ENCODE data around the gene RFC1.
"Not testable (repeated sequence)": the region's sequence is repeated elsewhere in the genome, so short reads cannot be mapped to it uniquely, and the experiment has no call there.

The RFC1 gene

DNA sequence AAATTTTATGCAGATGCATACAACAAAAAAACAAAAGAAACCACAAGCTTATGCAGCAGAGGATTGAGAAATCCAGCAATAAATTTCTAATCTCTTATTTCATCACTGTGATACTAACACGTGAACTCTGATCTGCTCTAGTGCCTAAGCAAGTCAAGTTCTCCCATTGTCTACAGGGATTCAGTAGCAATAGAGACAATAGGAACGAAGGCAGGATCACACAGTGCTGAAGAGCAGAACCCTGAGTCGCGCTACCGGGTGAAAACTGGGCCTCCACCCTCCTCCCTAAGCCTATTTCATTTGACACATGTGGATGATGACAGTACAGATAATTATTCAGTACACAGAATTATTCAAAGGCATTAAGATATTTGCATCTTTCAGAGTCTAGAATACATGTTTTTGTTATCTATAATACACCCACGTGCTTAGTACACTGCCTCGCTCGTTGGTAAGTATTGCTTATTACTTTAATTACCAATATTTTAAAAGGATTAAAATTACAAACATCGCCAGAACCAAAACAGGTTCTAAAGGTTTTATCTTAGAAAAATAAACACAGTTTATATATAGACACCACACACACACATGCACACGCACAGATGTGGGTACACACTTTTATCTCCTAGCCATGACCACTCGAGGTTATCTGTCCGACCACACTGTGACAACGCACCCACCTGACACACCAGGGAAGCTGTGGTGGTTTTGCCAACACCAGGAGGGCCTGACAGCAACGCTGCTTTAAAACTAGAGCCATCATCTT is 60.1 kb downstream of the RFC1 start:
- CTCF ChIA-PET = no interaction called here
- DNase-seq = no peak
- Mint-ChIP-seq H3K36me3 (peaks cover 58% of the 10 kb centered on the region), H3K9me3 (no peaks in the 10 kb centered on the region), H3K4me1 (peaks cover 11% of the 10 kb centered on the region), H3K27ac (no peak overlapping the region), H3K27me3 (no peaks in the 10 kb centered on the region), H3K4me3 (no peak overlapping the region)

DNA sequence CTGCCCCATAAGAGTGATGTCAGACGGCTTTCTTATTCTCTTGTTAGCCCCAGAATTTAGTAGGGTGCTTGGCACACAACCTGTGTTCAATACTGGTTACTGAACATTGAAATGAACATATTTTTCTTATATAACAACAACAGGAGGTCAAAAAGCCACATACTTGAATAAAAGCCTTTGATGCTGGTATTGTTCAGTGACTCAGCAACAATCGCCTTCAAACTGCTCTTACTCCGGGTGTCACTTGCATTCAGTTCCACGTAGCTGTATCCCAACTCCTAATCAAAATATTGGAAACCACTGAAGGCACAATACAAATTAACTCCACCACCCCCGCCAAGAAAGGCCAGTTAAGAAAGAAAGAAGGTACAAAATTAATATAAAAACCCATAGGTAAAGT is 61.5 kb downstream of the RFC1 start:
- no peak overlapping the region for H3K27ac Mint-ChIP-seq
- peaks cover 67% of the 10 kb centered on the region for H3K36me3 Mint-ChIP-seq
- no peaks in the 10 kb centered on the region for H3K27me3 Mint-ChIP-seq
- no peak overlapping the region for H3K4me3 Mint-ChIP-seq
- no peak for DNase-seq
- no peaks in the 10 kb centered on the region for H3K9me3 Mint-ChIP-seq
- peaks cover 11% of the 10 kb centered on the region for H3K4me1 Mint-ChIP-seq
- CTCF ChIA-PET = no interaction called here

- CTCF ChIA-PET = no interaction called here
- Mint-ChIP-seq H3K4me1 (peaks cover 11% of the 10 kb centered on the region), H3K36me3 (peaks cover 69% of the 10 kb centered on the region), H3K27me3 (no peaks in the 10 kb centered on the region), H3K4me3 (no peak overlapping the region), H3K9me3 (no peaks in the 10 kb centered on the region), H3K27ac (no peak overlapping the region)
- no peak for DNase-seq
Observed at GRCh38 chr4:39303871-39304270, 62.3 kb downstream of the RFC1 start.

DNA sequence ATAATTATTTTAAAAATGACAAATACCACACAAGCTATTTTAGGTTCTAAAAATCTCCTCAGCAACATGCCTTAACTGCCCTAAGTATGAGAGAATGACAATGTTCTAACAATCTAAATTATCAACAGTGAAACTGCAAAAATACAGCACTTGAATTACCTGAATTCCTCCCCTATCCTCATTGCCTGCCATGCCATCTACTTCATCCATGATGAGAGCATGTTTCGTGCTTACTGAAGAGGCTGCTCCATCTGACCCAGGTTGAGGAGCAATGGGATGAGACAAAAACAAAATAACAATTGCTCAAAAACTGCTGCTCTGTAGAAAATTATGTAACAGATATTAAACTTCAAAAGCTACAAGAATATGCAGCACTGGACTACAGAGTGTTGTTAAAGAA is 63.3 kb downstream of the RFC1 start:
- CTCF ChIA-PET = no interaction called here
- H3K27ac Mint-ChIP-seq = no peak overlapping the region
- no peaks in the 10 kb centered on the region for H3K9me3 Mint-ChIP-seq
- H3K27me3 Mint-ChIP-seq = no peaks in the 10 kb centered on the region
- DNase-seq = no peak
- no peak overlapping the region for H3K4me3 Mint-ChIP-seq
- peaks cover 66% of the 10 kb centered on the region for H3K36me3 Mint-ChIP-seq
- H3K4me1 Mint-ChIP-seq = peaks cover 8% of the 10 kb centered on the region

- CTCF ChIA-PET = no interaction called here
- Mint-ChIP-seq H3K27me3 (no peaks in the 10 kb centered on the region), H3K36me3 (peaks cover 69% of the 10 kb centered on the region), H3K9me3 (peaks cover 2% of the 10 kb centered on the region), H3K27ac (no peak overlapping the region), H3K4me1 (no peaks in the 10 kb centered on the region), H3K4me3 (no peak overlapping the region)
- no peak for DNase-seq
Observed at GRCh38 chr4:39295784-39296183, 70.4 kb downstream of the RFC1 start.

- H3K4me3 Mint-ChIP-seq, H3K9me3 Mint-ChIP-seq, H3K27me3 Mint-ChIP-seq, H3K27ac Mint-ChIP-seq, DNase-seq, CTCF ChIA-PET, H3K4me1 Mint-ChIP-seq: not testable (repeated sequence)
- peaks cover 62% of the 10 kb centered on the region for H3K36me3 Mint-ChIP-seq
Observed at GRCh38 chr4:39292433-39292832, 73.7 kb downstream of the RFC1 start.

DNA sequence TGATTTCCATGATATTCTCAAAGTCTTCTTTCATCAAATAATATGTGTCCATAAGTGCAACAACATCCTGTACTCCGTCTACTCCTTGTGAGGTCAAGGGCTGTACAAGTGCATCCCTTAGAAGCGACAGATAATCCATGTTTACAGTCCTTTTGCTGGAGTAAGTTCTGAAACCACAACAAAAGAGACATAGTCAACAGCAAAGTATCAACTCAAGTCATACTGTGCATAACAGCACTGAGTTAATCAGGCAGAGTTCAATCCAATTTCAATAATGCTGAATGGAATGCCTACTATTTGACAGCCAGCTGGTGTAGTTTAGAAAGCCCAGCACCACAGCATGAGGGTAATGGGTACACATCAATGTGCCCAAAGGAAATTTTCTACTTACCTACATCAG is 74.5 kb downstream of the RFC1 start:
- no peak for DNase-seq
- Mint-ChIP-seq H3K27me3 (no peaks in the 10 kb centered on the region), H3K9me3 (no peaks in the 10 kb centered on the region), H3K27ac (no peak overlapping the region), H3K4me1 (peaks cover 6% of the 10 kb centered on the region), H3K4me3 (no peak overlapping the region), H3K36me3 (peaks cover 67% of the 10 kb centered on the region)
- CTCF ChIA-PET = no interaction called here

DNA sequence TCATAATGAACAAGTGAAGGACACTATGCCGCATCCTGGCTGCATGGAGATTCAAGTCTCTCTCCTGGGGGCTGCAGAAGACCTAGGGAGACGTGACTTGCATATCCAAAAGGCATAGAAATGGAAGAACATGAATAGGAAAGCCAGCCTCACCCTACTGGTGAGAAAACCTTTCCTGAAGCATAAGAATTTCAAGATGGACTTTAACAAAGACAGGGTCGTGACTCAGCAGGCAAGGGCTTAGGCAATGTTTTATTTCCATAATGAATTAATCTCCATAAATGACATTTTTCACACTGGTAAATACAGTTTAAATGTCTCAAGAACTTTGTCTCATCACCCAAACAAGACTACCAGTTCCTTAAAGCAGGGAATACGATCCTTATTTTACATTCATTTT is 78.9 kb downstream of the RFC1 start:
- CTCF ChIA-PET = no interaction called here
- Mint-ChIP-seq H3K27me3 (no peaks in the 10 kb centered on the region), H3K9me3 (no peaks in the 10 kb centered on the region), H3K27ac (peak overlapping the region; percentile 20), H3K36me3 (peaks cover 69% of the 10 kb centered on the region), H3K4me1 (peaks cover 6% of the 10 kb centered on the region), H3K4me3 (no peak overlapping the region)
- no peak for DNase-seq

DNA sequence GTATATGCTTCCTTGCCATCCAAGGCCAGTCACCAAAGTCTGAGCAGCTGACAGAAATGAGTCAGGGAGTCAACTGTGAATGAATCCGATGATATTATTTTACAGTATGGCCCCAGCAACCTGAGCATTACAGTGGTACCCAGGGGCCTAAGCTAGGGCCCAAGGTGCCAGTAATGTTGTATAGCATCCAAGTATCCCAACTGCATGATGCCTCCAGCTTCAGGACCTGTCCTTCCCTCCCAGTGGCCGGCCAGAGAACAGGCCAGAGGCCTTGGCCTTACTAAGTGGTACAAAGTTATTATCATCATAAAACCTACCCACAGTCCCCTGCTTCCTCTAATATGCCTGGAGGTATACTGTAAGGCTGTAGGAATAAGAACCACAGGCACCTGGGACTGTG is 79.9 kb downstream of the RFC1 start:
- H3K4me3 Mint-ChIP-seq = no peak overlapping the region
- H3K4me1 Mint-ChIP-seq = peaks cover 6% of the 10 kb centered on the region
- H3K27me3 Mint-ChIP-seq = no peaks in the 10 kb centered on the region
- H3K9me3 Mint-ChIP-seq = no peaks in the 10 kb centered on the region
- CTCF ChIA-PET = no interaction called here
- no peak overlapping the region for H3K27ac Mint-ChIP-seq
- DNase-seq = no peak
- peaks cover 64% of the 10 kb centered on the region for H3K36me3 Mint-ChIP-seq

DNA sequence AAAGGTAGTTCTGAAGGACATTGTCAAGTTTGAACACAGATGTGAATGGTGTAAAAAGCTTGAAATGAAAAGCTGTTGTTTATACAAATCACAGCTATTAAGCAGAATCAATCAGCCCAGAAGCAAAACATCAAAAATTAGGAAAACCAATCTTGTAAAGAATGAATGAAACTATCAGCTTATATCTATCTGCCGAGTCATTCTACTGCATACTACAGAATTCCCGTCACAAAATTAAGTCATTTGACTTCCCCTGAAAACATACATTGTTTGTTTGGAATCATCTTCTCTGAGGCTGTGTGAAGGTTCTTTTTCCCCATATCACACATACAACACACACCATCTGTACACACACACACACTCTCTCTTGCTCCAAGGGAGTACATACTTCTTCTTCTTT is 80.3 kb downstream of the RFC1 start:
- no peak overlapping the region for H3K27ac Mint-ChIP-seq
- no peaks in the 10 kb centered on the region for H3K27me3 Mint-ChIP-seq
- CTCF ChIA-PET = no interaction called here
- H3K4me3 Mint-ChIP-seq = no peak overlapping the region
- H3K9me3 Mint-ChIP-seq = no peaks in the 10 kb centered on the region
- peaks cover 60% of the 10 kb centered on the region for H3K36me3 Mint-ChIP-seq
- peaks cover 6% of the 10 kb centered on the region for H3K4me1 Mint-ChIP-seq
- no peak for DNase-seq

GRCh38 chr4:39285111-39285795 is 80.9 kb downstream of the RFC1 start:
- Mint-ChIP-seq H3K27me3 (no peaks in the 10 kb centered on the region), H3K27ac (no peak overlapping the region), H3K4me3 (no peak overlapping the region), H3K36me3 (peaks cover 57% of the 10 kb centered on the region), H3K9me3 (no peaks in the 10 kb centered on the region), H3K4me1 (peaks cover 6% of the 10 kb centered on the region)
- CTCF ChIA-PET = no interaction called here
- no peak for DNase-seq

GRCh38 chr4:39280770-39281169 is 85.4 kb downstream of the RFC1 start:
- Mint-ChIP-seq H3K36me3 (peaks cover 25% of the 10 kb centered on the region), H3K9me3 (no peaks in the 10 kb centered on the region), H3K4me3 (no peak overlapping the region), H3K27me3 (no peaks in the 10 kb centered on the region), H3K4me1 (no peaks in the 10 kb centered on the region), H3K27ac (no peak overlapping the region)
- no peak for DNase-seq
- CTCF ChIA-PET = no interaction called here

DNA sequence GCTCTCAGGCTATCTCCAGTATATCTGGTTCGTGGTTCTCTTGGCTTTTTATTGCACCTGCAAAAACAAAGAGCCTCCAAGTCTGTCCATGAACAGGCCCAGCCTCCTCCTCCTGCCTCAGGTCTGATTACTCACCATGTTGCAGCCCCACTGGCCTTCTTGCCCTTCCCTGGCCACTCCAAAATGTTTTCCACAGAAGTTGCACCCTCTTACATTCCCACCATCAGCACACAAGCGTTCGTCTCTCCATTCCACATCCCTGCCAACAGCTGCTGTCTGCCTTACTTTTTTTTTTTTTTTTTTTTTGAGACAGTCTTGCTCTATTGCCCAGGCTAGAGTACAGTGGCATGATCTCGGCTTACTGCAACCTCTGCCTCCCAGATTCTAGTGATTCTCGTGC is 86.7 kb downstream of the RFC1 start:
- Mint-ChIP-seq H3K27me3 (no peaks in the 10 kb centered on the region), H3K4me3 (no peak overlapping the region), H3K27ac (peak overlapping the region; percentile 2), H3K9me3 (no peaks in the 10 kb centered on the region), H3K4me1 (no peaks in the 10 kb centered on the region), H3K36me3 (peaks cover 17% of the 10 kb centered on the region)
- CTCF ChIA-PET = no interaction called here
- no peak for DNase-seq

- Mint-ChIP-seq H3K4me3 (no peak overlapping the region), H3K4me1 (no peaks in the 10 kb centered on the region), H3K27ac (no peak overlapping the region), H3K36me3 (peaks cover 16% of the 10 kb centered on the region), H3K27me3 (no peaks in the 10 kb centered on the region), H3K9me3 (no peaks in the 10 kb centered on the region)
- CTCF ChIA-PET = interaction anchor here (0.6 kb wide), 2 partner anchors 170 to 801 kb away, joined by 3 to 4 read pairs; no protein-coding TSS in a partner anchor
- no peak for DNase-seq
Observed at GRCh38 chr4:39278476-39278875, 87.7 kb downstream of the RFC1 start.

- H3K27me3 Mint-ChIP-seq, H3K4me3 Mint-ChIP-seq, DNase-seq, H3K4me1 Mint-ChIP-seq, H3K27ac Mint-ChIP-seq, CTCF ChIA-PET, H3K9me3 Mint-ChIP-seq: not testable (repeated sequence)
- H3K36me3 Mint-ChIP-seq = peaks cover 11% of the 10 kb centered on the region
Observed at GRCh38 chr4:39277661-39278060, 88.5 kb downstream of the RFC1 start.
